ENCODE data around the gene SRSF11.

- TF ChIP-seq CTCF (conservative IDR thresholded peaks at IDR 0.05; ENCODE audit: low read depth, low read length): no peak
- TF ChIP-seq EZH2 (IDR thresholded peaks at IDR 0.05; ENCODE audit: borderline replicate concordance, low read depth, low read length, poor library complexity, severe bottlenecking): no peak
These were observed 57.5 kb downstream of the SRSF11 start for GRCh38 chr1:70278710-70279109.
